Subcutaneous preadipocyte (primary cell): ENCODE data around the gene RPL35. TPM values are rescaled to one million over a fixed set of nuclear protein-coding genes. Genes with fewer than 3 reads are reported as not detected.

ENCODE experiments used
- small RNA-seq: library from RNA; depleted of rRNA; stranded (forward); fragments of <200 nt; gene quantifications from one replicate; pipeline ENCODE3, GENCODE V24; 2012
- total RNA-seq: library from RNA; depleted of rRNA; stranded (reverse); fragments of >200 nt; gene quantifications from 2 replicates; pipeline ENCODE4 v1.2.3, GENCODE V29; 2012

Gene RPL35
- total RNA-seq = 1,595 and 2,819 TPM in 2 replicates

GRCh38 chr9:124861342-124862229, at the start of gene RPL35, which contains the start of gene ARPC5L:
TSS of gene RPL35 (minus strand) at chr9:124861957. CDS start at chr9:124861912, 45 bp downstream.
TSS of gene ARPC5L (plus strand) at chr9:124862130. CDS start at chr9:124869291, 7,161 bp downstream.

GRCh38 chr9:124852829-124853531, 8.8 kb downstream of the RPL35 start, which contains the start of gene WDR38:
TSS of gene WDR38 (plus strand) at chr9:124853460. CDS start at chr9:124853532, 72 bp downstream.

Small RNA genes lying within 50 kb of the gene (small RNA-seq; reads per million reads assigned to genes)
- gene RNU4-82P = not detected

Other genes starting within 250 kb of the RPL35 start
- 0.37 and 0.39 TPM in 2 replicates for gene NR6A1, start 90.6 kb downstream of the RPL35 start, total RNA-seq
- gene OLFML2A, start 84.8 kb downstream of the RPL35 start, total RNA-seq = 43.2 and 47.8 TPM in 2 replicates
- gene WDR38, start 8.5 kb downstream of the RPL35 start, total RNA-seq = not detected in 2 replicates
- gene ARPC5L, start 173 bp upstream of the RPL35 start, total RNA-seq = 12.9 and 14.1 TPM in 2 replicates
- 7.3 and 9.0 TPM in 2 replicates for gene GOLGA1, start 79.1 kb upstream of the RPL35 start, total RNA-seq